Natural killer cell treated with Interleukin-12 subunit alpha and Interleukin-12 subunit beta and Interleukin-15 and Interleukin-18, amount 100 ng/mL, for 72 hours (primary cell): Measurements from ENCODE around the gene OCRL. TPM values are rescaled to one million over a fixed set of nuclear protein-coding genes. Genes with fewer than 3 reads are reported as not detected.

ENCODE experiments used
- ATAC-seq, 2 donors: fragments of 150-1000 bp; cut with Tn5 transposase in 1 of 2; sonication (Bioruptor Pico), chemical (Tn5 transposase) in 1 of 2; 2 replicates each; pipeline ENCODE4 v1.10.0; 2021
- DNase-seq: peaks from one replicate; pipeline ENCODE4 v3.0.0; 2022; ENCODE audit warnings: low spot score
- H3K27ac Mint-ChIP-seq, 2 donors: 1 replicate in 1 of 2; 2 replicates in 1 of 2; pipeline ENCODE4 v1.8.0; 2022; ENCODE audit warnings: mixed read lengths in 2 of 2, mild to moderate bottlenecking in 1 of 2, moderate library complexity in 1 of 2
- H3K27me3 Mint-ChIP-seq, 2 donors: 1 replicate in 1 of 2; 2 replicates in 1 of 2; pipeline ENCODE4 v1.8.0; 2022; ENCODE audit warnings: mixed read lengths in 2 of 2
- H3K36me3 Mint-ChIP-seq: one replicate; pipeline ENCODE4 v1.8.0; 2022; ENCODE audit warnings: mixed read lengths
- H3K4me1 Mint-ChIP-seq, 2 donors: 1 replicate in 1 of 2; 2 replicates in 1 of 2; pipeline ENCODE4 v1.8.0; 2022; ENCODE audit warnings: low read depth in 2 of 2, mixed read lengths in 2 of 2, mild to moderate bottlenecking in 1 of 2
- H3K4me3 Mint-ChIP-seq: one replicate; pipeline ENCODE4 v1.8.0; 2022; ENCODE audit warnings: mixed read lengths
- H3K9me3 Mint-ChIP-seq: 2 replicates; pipeline ENCODE4 v1.8.0; 2022; ENCODE audit warnings: mixed read lengths
- total RNA-seq, 2 donors: library from RNA; stranded (reverse); gene quantifications; one replicate each; pipeline ENCODE4 v1.2.3, GENCODE V29; 2022

OCRL gene
- total RNA-seq, 2 donors from 2014 or later = 3.5 to 4.9 TPM

- Mint-ChIP-seq H3K27ac (no peak within 1 kb of the TSS), H3K36me3 (no peaks in the 10 kb centered on the region), H3K4me1 (peaks cover 5 to 6% of the 10 kb centered on the region in 2 donors), H3K9me3 (no peaks in the 10 kb centered on the region), H3K4me3 (peak within 1 kb of the TSS; percentile 79), H3K27me3 (peaks cover 21 to 22% of the 10 kb centered on the region in 2 donors)
- DNase-seq (no peak), ATAC-seq (peak in 1 of 2 donors; percentile 45)
These were observed 16.8 kb upstream of the OCRL start, which contains the start of gene SMARCA1 for GRCh38 chrX:129523079-129523911. Gene SMARCA1, minus strand, starts transcription at chrX:129523490. Its CDS starts 120 bp downstream, at chrX:129523370.

GRCh38 chrX:129524250-129524850 lies 15.7 kb upstream of the OCRL start:
- H3K9me3 Mint-ChIP-seq = no peaks in the 10 kb centered on the region
- H3K4me1 Mint-ChIP-seq = peaks cover 5 to 6% of the 10 kb centered on the region in 2 donors
- H3K27me3 Mint-ChIP-seq = peaks cover 19 to 21% of the 10 kb centered on the region in 2 donors
- no peak overlapping the region for H3K27ac Mint-ChIP-seq
- H3K4me3 Mint-ChIP-seq = peak overlapping the region; percentile 79
- DNase-seq (no peak), ATAC-seq (no peak)
- no peaks in the 10 kb centered on the region for H3K36me3 Mint-ChIP-seq

- no peaks in the 10 kb centered on the region for H3K36me3 Mint-ChIP-seq
- DNase-seq = no peak
- H3K4me1 Mint-ChIP-seq = peaks cover 5 to 6% of the 10 kb centered on the region in 2 donors
- no peak overlapping the region for H3K4me3 Mint-ChIP-seq
- ATAC-seq = no peak
- no peak overlapping the region for H3K27ac Mint-ChIP-seq
- peaks cover 15 to 17% of the 10 kb centered on the region in 2 donors for H3K27me3 Mint-ChIP-seq
- no peaks in the 10 kb centered on the region for H3K9me3 Mint-ChIP-seq
These were observed 14.9 kb upstream of the OCRL start for GRCh38 chrX:129525162-129525561.

- ATAC-seq = no peak
- Mint-ChIP-seq H3K4me3 (no peak overlapping the region), H3K36me3 (no peaks in the 10 kb centered on the region)
These were observed 14.2 kb upstream of the OCRL start for GRCh38 chrX:129525896-129526295.

GRCh38 chrX:129529685-129530281 lies 10.3 kb upstream of the OCRL start:
- H3K27me3 Mint-ChIP-seq = peaks cover 0 to 10% of the 10 kb centered on the region in 2 donors
- no peak for ATAC-seq
- no peaks in the 10 kb centered on the region for H3K36me3 Mint-ChIP-seq
- no peak for DNase-seq
- H3K27ac Mint-ChIP-seq = no peak overlapping the region
- H3K9me3 Mint-ChIP-seq = no peaks in the 10 kb centered on the region
- no peaks in the 10 kb centered on the region for H3K4me1 Mint-ChIP-seq
- no peak overlapping the region for H3K4me3 Mint-ChIP-seq

More at GRCh38 chrX:129525896-129526295, 14.2 kb upstream of the OCRL start:
- peaks cover 5 to 6% of the 10 kb centered on the region in 2 donors for H3K4me1 Mint-ChIP-seq
- no peaks in the 10 kb centered on the region for H3K9me3 Mint-ChIP-seq
- no peak overlapping the region for H3K27ac Mint-ChIP-seq
- no peak for DNase-seq
- peaks cover 12 to 13% of the 10 kb centered on the region in 2 donors for H3K27me3 Mint-ChIP-seq

GRCh38 chrX:129530410-129530809 lies 9.6 kb upstream of the OCRL start:
- no peaks in the 10 kb centered on the region for H3K36me3 Mint-ChIP-seq
- DNase-seq = no peak
- no peak overlapping the region for H3K4me3 Mint-ChIP-seq
- no peak for ATAC-seq
- no peaks in the 10 kb centered on the region for H3K4me1 Mint-ChIP-seq
- H3K27me3 Mint-ChIP-seq = peaks cover 0 to 10% of the 10 kb centered on the region in 2 donors
- no peak overlapping the region for H3K27ac Mint-ChIP-seq
- H3K9me3 Mint-ChIP-seq = no peaks in the 10 kb centered on the region

- Mint-ChIP-seq H3K4me3 (no peak overlapping the region), H3K4me1 (no peaks in the 10 kb centered on the region), H3K27ac (no peak overlapping the region), H3K27me3 (peaks cover 0 to 10% of the 10 kb centered on the region in 2 donors), H3K36me3 (no peaks in the 10 kb centered on the region), H3K9me3 (no peaks in the 10 kb centered on the region)
- ATAC-seq (no peak), DNase-seq (no peak)
These were observed 8.9 kb upstream of the OCRL start for GRCh38 chrX:129531132-129531531.

- Mint-ChIP-seq H3K36me3 (no peaks in the 10 kb centered on the region), H3K4me3 (no peak overlapping the region), H3K27me3 (peaks cover 21 to 25% of the 10 kb centered on the region in 2 donors), H3K4me1 (peaks cover 0 to 8% of the 10 kb centered on the region in 2 donors), H3K9me3 (no peaks in the 10 kb centered on the region), H3K27ac (no peak overlapping the region)
- DNase-seq (no peak), ATAC-seq (no peak)
These were observed 5.1 kb upstream of the OCRL start for GRCh38 chrX:129534816-129535578.

- Mint-ChIP-seq H3K36me3 (no peaks in the 10 kb centered on the region), H3K4me3 (peak overlapping the region; percentile 36), H3K4me1 (peaks cover 0 to 8% of the 10 kb centered on the region in 2 donors), H3K27ac (no peak overlapping the region), H3K9me3 (no peaks in the 10 kb centered on the region), H3K27me3 (peaks cover 21 to 25% of the 10 kb centered on the region in 2 donors)
- DNase-seq = no peak
- peak; percentile 27 to 55 for ATAC-seq
These were observed 694 bp downstream of the OCRL start for GRCh38 chrX:129540722-129541184.

GRCh38 chrX:129544780-129545179 lies 4.7 kb downstream of the OCRL start:
- ATAC-seq (no peak), DNase-seq (no peak)
- H3K27me3 Mint-ChIP-seq = peaks cover under 1 to 8% of the 10 kb centered on the region in 2 donors
- peaks cover 0 to 2% of the 10 kb centered on the region in 2 donors for H3K4me1 Mint-ChIP-seq
- no peak overlapping the region for H3K27ac Mint-ChIP-seq
- no peak overlapping the region for H3K4me3 Mint-ChIP-seq
- H3K36me3 Mint-ChIP-seq = no peaks in the 10 kb centered on the region
- H3K9me3 Mint-ChIP-seq = no peaks in the 10 kb centered on the region

GRCh38 chrX:129545408-129545807 lies 5.3 kb downstream of the OCRL start:
- Mint-ChIP-seq H3K4me3 (no peak overlapping the region), H3K9me3 (no peaks in the 10 kb centered on the region), H3K4me1 (no peaks in the 10 kb centered on the region), H3K36me3 (no peaks in the 10 kb centered on the region), H3K27ac (no peak overlapping the region), H3K27me3 (peaks cover 0 to 8% of the 10 kb centered on the region in 2 donors)
- ATAC-seq (no peak), DNase-seq (no peak)

- DNase-seq (no peak), ATAC-seq (no peak)
- H3K27me3 Mint-ChIP-seq = peaks cover 0 to 6% of the 10 kb centered on the region in 2 donors
- H3K4me1 Mint-ChIP-seq = no peaks in the 10 kb centered on the region
- H3K27ac Mint-ChIP-seq = no peak overlapping the region
- H3K4me3 Mint-ChIP-seq = no peak overlapping the region
- H3K9me3 Mint-ChIP-seq = no peaks in the 10 kb centered on the region
- H3K36me3 Mint-ChIP-seq = no peaks in the 10 kb centered on the region
These were observed 9.1 kb downstream of the OCRL start for GRCh38 chrX:129549124-129549523.

GRCh38 chrX:129553619-129554288 lies 13.7 kb downstream of the OCRL start:
- Mint-ChIP-seq H3K4me3 (no peak overlapping the region), H3K9me3 (no peaks in the 10 kb centered on the region), H3K36me3 (no peaks in the 10 kb centered on the region), H3K4me1 (no peaks in the 10 kb centered on the region), H3K27ac (no peak overlapping the region), H3K27me3 (peaks cover 0 to 6% of the 10 kb centered on the region in 2 donors)
- ATAC-seq = no peak
- DNase-seq = no peak
